ENCODE results near the gene ADGRG7. TPM values are rescaled to one million over a fixed set of nuclear protein-coding genes. Genes with fewer than 3 reads are reported as not detected.

ADGRG7 gene
- total RNA-seq, 3 donors from 2014 or later, result not detected

GRCh38 chr3:100737334-100737733 lies 127.9 kb downstream of the ADGRG7 start:
- Histone ChIP-seq H3K4me3 (no peak overlapping the region), H3K9me3 (no peaks in the 10 kb centered on the region), H3K27me3 (no peaks in the 10 kb centered on the region), H3K4me1 (no peaks in the 10 kb centered on the region), H3K36me3 (peaks cover 4% of the 10 kb centered on the region), H3K27ac (no peak overlapping the region)
- intact Hi-C loops (cut with DNase I; ENCODE audit: low total_unique reads), result no loop called here
- TF ChIP-seq CTCF (IDR thresholded peaks at IDR 0.05) (no peak), POLR2AphosphoS5 (IDR thresholded peaks at IDR 0.05) (no peak), POLR2A (IDR thresholded peaks at IDR 0.05) (no peak)
- no peak for DNase-seq (ENCODE audit: low spot score in 2 of 2)

- Histone ChIP-seq H3K4me3 (no peak overlapping the region), H3K27ac (no peak overlapping the region), H3K27me3 (no peaks in the 10 kb centered on the region), H3K36me3 (peaks cover 4% of the 10 kb centered on the region), H3K4me1 (no peaks in the 10 kb centered on the region), H3K9me3 (no peaks in the 10 kb centered on the region)
- no peak for TF ChIP-seq CTCF (IDR thresholded peaks at IDR 0.05)
- no peak for TF ChIP-seq POLR2AphosphoS5 (IDR thresholded peaks at IDR 0.05)
- TF ChIP-seq POLR2A (IDR thresholded peaks at IDR 0.05), result no peak
- no peak for DNase-seq (ENCODE audit: low spot score in 2 of 2)
- intact Hi-C loops (cut with DNase I; ENCODE audit: low total_unique reads), result no loop called here
Measured at GRCh38 chr3:100740207-100740606, 130.8 kb downstream of the ADGRG7 start.

- Histone ChIP-seq H3K27ac (no peak overlapping the region), H3K36me3 (peaks cover 4% of the 10 kb centered on the region), H3K9me3 (no peaks in the 10 kb centered on the region), H3K27me3 (no peaks in the 10 kb centered on the region), H3K4me1 (no peaks in the 10 kb centered on the region), H3K4me3 (no peak overlapping the region)
- TF ChIP-seq CTCF (IDR thresholded peaks at IDR 0.05), result no peak
- TF ChIP-seq POLR2AphosphoS5 (IDR thresholded peaks at IDR 0.05), result no peak
- TF ChIP-seq POLR2A (IDR thresholded peaks at IDR 0.05), result no peak
- intact Hi-C loops (cut with DNase I; ENCODE audit: low total_unique reads), result no loop called here
- no peak for DNase-seq (ENCODE audit: low spot score in 2 of 2)
Measured at GRCh38 chr3:100743535-100743934, 134.1 kb downstream of the ADGRG7 start.

- no peak for DNase-seq (ENCODE audit: low spot score in 2 of 2)
- H3K27ac ChIP-seq, result no peak overlapping the region
- H3K36me3 ChIP-seq, result peaks cover 4% of the 10 kb centered on the region
- H3K27me3 ChIP-seq, result no peaks in the 10 kb centered on the region
- H3K4me1 ChIP-seq, result no peaks in the 10 kb centered on the region
- no peak overlapping the region for H3K4me3 ChIP-seq
- no peaks in the 10 kb centered on the region for H3K9me3 ChIP-seq
- intact Hi-C loops (cut with DNase I; ENCODE audit: low total_unique reads), result no loop called here
- no peak for TF ChIP-seq POLR2A (IDR thresholded peaks at IDR 0.05)
- TF ChIP-seq POLR2AphosphoS5 (IDR thresholded peaks at IDR 0.05), result no peak
- TF ChIP-seq CTCF (IDR thresholded peaks at IDR 0.05), result no peak
Measured at GRCh38 chr3:100744671-100745070, 135.3 kb downstream of the ADGRG7 start.

Other genes starting within 250 kb of the ADGRG7 start
- gene TOMM70, start 208.5 kb upstream of the ADGRG7 start, total RNA-seq, result 10 to 100 TPM; 47.9 to 59.7 (median 50.5) TPM
- gene LNP1, start 208.1 kb upstream of the ADGRG7 start, total RNA-seq, result 1 to 10 TPM; 2.6 to 3.3 (median 2.7) TPM
- gene TMEM45A, start 117.0 kb upstream of the ADGRG7 start, total RNA-seq, result 10 to 100 TPM; 19.7 to 24.5 (median 20.9) TPM
- gene TFG, start 99.9 kb downstream of the ADGRG7 start, total RNA-seq, result 10 to 100 TPM; 72.4 to 77.0 (median 72.8) TPM

All from breast epithelium (tissue), 4 donors.